CD4-positive, alpha-beta T cell (primary cell): ENCODE results near the gene DENND1A. TPM values are rescaled to one million over a fixed set of nuclear protein-coding genes. Genes with fewer than 3 reads are reported as not detected.
"Not testable (repeated sequence)": the region's sequence is repeated elsewhere in the genome, so short reads cannot be mapped to it uniquely, and the experiment has no call there.

Experiments
- ATAC-seq: fragments of 200-7000 bp; cut with Tn5 transposase; one replicate; pipeline ENCODE4 v1.10.0; 2022; ENCODE audit warnings: mild to moderate bottlenecking; ENCODE audit not compliant: poor library complexity
- CTCF ChIA-PET: fragments of 350-600 bp; sonication (Branson Sonifier 250); formaldehyde crosslinking; loops from one replicate; lab custom pipeline; 2021; ENCODE audit warnings: antibody characterized with exemption, inconsistent platforms; lab: Charles Lee
- POLR2A ChIA-PET: fragments of 350-600 bp; sonication (Branson Sonifier 250); formaldehyde crosslinking; loops from one replicate; lab custom pipeline; 2021; ENCODE audit warnings: antibody characterized with exemption, inconsistent platforms; lab: Charles Lee
- DNase-seq, 14 experiments: peaks; one replicate each; pipeline ENCODE4 v3.0.0-alpha.2; 2013 to 2020; ENCODE audit warnings: mixed read lengths in 2 of 14
- H3K27ac ChIP-seq, 2 donors: one replicate each; pipeline versions ENCODE4 v1.5.1 to v1.7.0; 2013; ENCODE audit warnings: low read length in 2 of 2, low read depth in 1 of 2, mild to moderate bottlenecking in 1 of 2
- H3K27me3 ChIP-seq, 2 experiments: 1 replicate in 1 of 2; 2 replicates in 1 of 2; pipeline versions ENCODE4 v1.6.1 to v1.7.0; 2013; ENCODE audit warnings: low read length in 2 of 2, control low read depth in 1 of 2, mild to moderate bottlenecking in 1 of 2, moderate library complexity in 1 of 2; ENCODE audit not compliant: insufficient read depth in 2 of 2, control insufficient read depth in 1 of 2
- H3K36me3 ChIP-seq: one replicate; pipeline ENCODE4 v1.6.1; 2013; ENCODE audit warnings: low read length, control low read depth; ENCODE audit not compliant: insufficient read depth
- H3K4me1 ChIP-seq: one replicate; pipeline ENCODE4 v1.6.1; 2013; ENCODE audit warnings: low read length, control low read depth; ENCODE audit not compliant: insufficient read depth
- H3K4me3 ChIP-seq: one replicate; pipeline ENCODE4 v1.5.1; 2013; ENCODE audit warnings: mild to moderate bottlenecking, low read length, moderate library complexity
- H3K9me3 ChIP-seq, 2 experiments: 1 replicate in 1 of 2; 2 replicates in 1 of 2; pipeline versions ENCODE4 v1.6.1 to v1.7.0; 2013; ENCODE audit warnings: low read length in 2 of 2, mild to moderate bottlenecking in 2 of 2, control low read depth in 1 of 2, moderate library complexity in 1 of 2; ENCODE audit not compliant: control insufficient read depth in 1 of 2, insufficient read depth in 1 of 2
- H3K27ac Mint-ChIP-seq: one replicate; pipeline ENCODE4 v1.8.0; 2020; ENCODE audit warnings: mixed read lengths
- H3K27me3 Mint-ChIP-seq: one replicate; pipeline ENCODE4 v1.8.0; 2021; ENCODE audit warnings: mixed read lengths
- H3K36me3 Mint-ChIP-seq: one replicate; pipeline ENCODE4 v1.8.0; 2021; ENCODE audit warnings: low read depth, mixed read lengths
- H3K4me1 Mint-ChIP-seq: one replicate; pipeline ENCODE4 v1.8.0; 2021; ENCODE audit warnings: low read depth, mixed read lengths
- H3K4me3 Mint-ChIP-seq: one replicate; pipeline ENCODE4 v1.8.0; 2020; ENCODE audit warnings: mild to moderate bottlenecking, mixed read lengths
- H3K9me3 Mint-ChIP-seq: one replicate; pipeline ENCODE4 v1.8.0; 2020; ENCODE audit warnings: mixed read lengths
- CTCF ChIP-seq: fragments of 200-600 bp; IDR thresholded peaks from one replicate; pipeline ENCODE4 v1.8.0; 2022; ENCODE audit warnings: antibody characterized with exemption, mild to moderate bottlenecking
- intact Hi-C, 2 experiments: fragments of 100-400 bp; cut with DNase I in 1 of 2; cut with micrococcal nuclease in 1 of 2; formaldehyde crosslinking; loops; one replicate each; pipeline versions ENCODE4 v1.15.1 to v1.9.0; 2023 to 2025; cut with DNase I, micrococcal nuclease
- total RNA-seq, 174 experiments: library from RNA in 2 of 174; stranded (reverse) in 2 of 174; gene quantifications; one replicate each; pipeline ENCODE4 v1.2.3 and lab custom pipeline; 2021 to 2026

DENND1A gene
- total RNA-seq, 2 experiments from 2014 or later = 20.0 to 20.6 TPM

- peak overlapping the region; percentile 43 for H3K4me3 ChIP-seq
- H3K9me3 ChIP-seq = no peaks in the 10 kb centered on the region
- no peak for TF ChIP-seq CTCF
- DNase-seq (peak in 3 of 14 experiments; percentile 57 to 73 (median 62)), ATAC-seq (peak; percentile 80)
- peak overlapping the region in 1 of 2 donors; percentile 33 for H3K27ac ChIP-seq
- no peaks in the 10 kb centered on the region for H3K27me3 ChIP-seq
- no peaks in the 10 kb centered on the region for H3K36me3 ChIP-seq
- intact Hi-C loops = no loop called here
- ChIA-PET CTCF (no interaction called here), POLR2A (interaction anchor here (0.5 to 0.9 kb wide), 8 partner anchors 15 to 257 kb away, joined by 3 read pairs; no protein-coding TSS in a partner anchor)
- Mint-ChIP-seq H3K4me3 (peak overlapping the region; percentile 73), H3K36me3 (no peaks in the 10 kb centered on the region), H3K27ac (peak overlapping the region; percentile 63), H3K4me1 (peaks cover 49% of the 10 kb centered on the region), H3K9me3 (no peaks in the 10 kb centered on the region), H3K27me3 (no peaks in the 10 kb centered on the region)
- H3K4me1 ChIP-seq = peaks cover 18% of the 10 kb centered on the region
Observed at GRCh38 chr9:123637945-123638634, 291.8 kb downstream of the DENND1A start.

GRCh38 chr9:123637606-123637944 is 292.4 kb downstream of the DENND1A start:
- intact Hi-C loops = no loop called here
- Mint-ChIP-seq H3K27me3 (no peaks in the 10 kb centered on the region), H3K36me3 (no peaks in the 10 kb centered on the region), H3K4me1 (peaks cover 49% of the 10 kb centered on the region), H3K9me3 (no peaks in the 10 kb centered on the region), H3K4me3 (peak overlapping the region; percentile 73), H3K27ac (peak overlapping the region; percentile 63)
- ChIA-PET CTCF (no interaction called here), POLR2A (interaction anchor here (0.5 to 0.9 kb wide), 8 partner anchors 14 to 256 kb away, joined by 3 read pairs; no protein-coding TSS in a partner anchor)
- TF ChIP-seq CTCF = no peak
- Histone ChIP-seq H3K27me3 (no peaks in the 10 kb centered on the region), H3K9me3 (no peaks in the 10 kb centered on the region), H3K36me3 (no peaks in the 10 kb centered on the region), H3K4me1 (peaks cover 18% of the 10 kb centered on the region), H3K4me3 (peak overlapping the region; percentile 43), H3K27ac (peak overlapping the region in 1 of 2 donors; percentile 33)
- ATAC-seq = no peak
- no peak for DNase-seq

GRCh38 chr9:123636805-123637204 is 293.1 kb downstream of the DENND1A start:
- H3K4me3 Mint-ChIP-seq, H3K27me3 Mint-ChIP-seq, H3K27ac Mint-ChIP-seq, H3K4me3 ChIP-seq, H3K9me3 ChIP-seq, intact Hi-C loops, H3K27ac ChIP-seq, ATAC-seq, H3K27me3 ChIP-seq, DNase-seq, H3K36me3 Mint-ChIP-seq, H3K36me3 ChIP-seq, POLR2A ChIA-PET, H3K9me3 Mint-ChIP-seq: not testable (repeated sequence)
- CTCF ChIA-PET = interaction anchor here (0.7 kb wide), 2 partner anchors 345 to 1042 kb away, joined by 4 to 5 read pairs; no protein-coding TSS in a partner anchor
- H3K4me1 ChIP-seq = peaks cover 18% of the 10 kb centered on the region
- H3K4me1 Mint-ChIP-seq = peaks cover 49% of the 10 kb centered on the region
